KOPT-K1 (cell line): ENCODE data around the gene COQ10A.

Experiments
- H3K27ac ChIP-seq: fragments of 200-600 bp; sonication (generic); 2 replicates; pipeline ENCODE4 v1.5.1; 2016; ENCODE audit warnings: antibody characterized with exemption, mild to moderate bottlenecking, low read depth, low read length; ENCODE audit not compliant: poor library complexity, severe bottlenecking
- H3K36me3 ChIP-seq: fragments of 200-600 bp; sonication (generic); 2 replicates; pipeline ENCODE4 v1.5.1; 2017; ENCODE audit warnings: antibody characterized with exemption, mild to moderate bottlenecking, low read length, moderate library complexity; ENCODE audit not compliant: insufficient read depth
- H3K9me3 ChIP-seq: fragments of 200-600 bp; sonication (generic); 2 replicates; pipeline ENCODE4 v1.5.1; 2017; ENCODE audit warnings: antibody characterized with exemption, low read length, mild to moderate bottlenecking; ENCODE audit not compliant: insufficient read depth, poor library complexity, severe bottlenecking

Gene COQ10A

DNA sequence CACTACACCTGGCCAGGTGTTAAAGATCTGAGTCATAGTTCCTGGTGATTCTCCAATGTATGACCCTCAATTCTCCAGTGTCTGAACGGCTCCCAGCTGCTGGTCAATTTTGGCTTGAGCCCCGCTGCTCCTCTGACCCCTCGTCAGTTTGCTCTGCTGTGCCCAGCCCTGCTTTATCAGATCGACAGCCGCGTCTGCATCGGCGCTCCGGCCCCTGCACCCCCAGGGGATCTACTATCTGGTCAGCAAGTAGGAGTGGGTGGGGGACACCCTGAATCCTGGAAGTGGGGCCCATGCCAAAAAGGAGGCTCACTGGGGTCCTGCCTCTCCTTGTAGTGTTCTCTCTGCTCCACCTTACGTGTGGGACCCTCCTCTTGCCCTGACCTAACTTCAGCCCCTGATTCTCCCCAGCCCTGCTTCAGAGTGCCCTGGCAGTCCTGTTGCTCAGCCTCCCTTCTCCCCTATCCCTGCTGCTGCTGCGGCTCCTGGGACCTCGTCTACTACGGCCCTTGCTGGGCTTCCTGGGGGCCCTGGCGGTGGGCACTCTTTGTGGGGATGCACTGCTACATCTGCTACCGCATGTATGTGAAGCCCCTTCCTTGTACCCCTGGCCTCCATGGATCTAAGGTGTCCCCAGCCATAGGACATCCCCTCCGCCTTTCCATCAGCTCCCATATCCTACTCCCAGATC is 31.9 kb upstream of the COQ10A start:
- Histone ChIP-seq H3K36me3 (peaks cover 35% of the 10 kb centered on the region), H3K9me3 (no peaks in the 10 kb centered on the region), H3K27ac (no peak overlapping the region)

DNA sequence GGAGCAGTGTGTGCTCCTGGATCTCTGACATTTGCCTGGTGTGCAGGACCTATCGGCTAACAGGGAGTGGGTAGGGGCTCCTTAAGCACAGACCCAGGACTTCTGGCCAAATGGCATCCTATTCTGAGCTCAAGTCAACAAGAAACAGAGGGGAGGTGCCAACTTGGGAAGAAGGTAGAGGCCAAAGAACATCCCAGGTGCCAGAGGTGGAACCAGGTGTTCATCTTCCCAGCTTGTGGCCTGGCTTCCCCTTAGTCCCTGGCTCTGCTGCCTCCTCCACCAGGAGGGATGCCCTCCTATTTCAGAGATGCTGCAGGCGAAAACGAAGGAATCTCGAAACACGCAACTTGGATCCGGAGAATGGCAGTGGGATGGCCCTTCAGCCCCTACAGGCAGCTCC is 30.7 kb upstream of the COQ10A start:
- peaks cover 47% of the 10 kb centered on the region for H3K36me3 ChIP-seq
- no peaks in the 10 kb centered on the region for H3K9me3 ChIP-seq
- no peak overlapping the region for H3K27ac ChIP-seq

DNA sequence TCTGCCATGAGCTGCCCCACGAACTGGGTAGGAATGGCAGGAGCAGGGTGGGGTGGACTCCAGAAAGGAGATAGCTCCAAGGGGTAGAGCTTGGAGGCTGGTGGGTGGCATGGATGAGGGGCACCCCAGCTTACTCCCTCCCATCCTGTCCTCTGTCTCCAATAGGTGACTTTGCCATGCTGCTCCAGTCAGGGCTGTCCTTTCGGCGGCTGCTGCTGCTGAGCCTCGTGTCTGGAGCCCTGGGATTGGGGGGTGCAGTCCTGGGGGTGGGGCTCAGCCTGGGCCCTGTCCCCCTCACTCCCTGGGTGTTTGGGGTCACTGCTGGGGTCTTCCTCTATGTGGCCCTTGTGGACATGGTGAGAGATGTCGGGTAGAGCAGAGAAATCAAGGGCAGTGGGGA is 29.8 kb upstream of the COQ10A start:
- Histone ChIP-seq H3K9me3 (no peaks in the 10 kb centered on the region), H3K36me3 (peaks cover 56% of the 10 kb centered on the region), H3K27ac (no peak overlapping the region)

DNA sequence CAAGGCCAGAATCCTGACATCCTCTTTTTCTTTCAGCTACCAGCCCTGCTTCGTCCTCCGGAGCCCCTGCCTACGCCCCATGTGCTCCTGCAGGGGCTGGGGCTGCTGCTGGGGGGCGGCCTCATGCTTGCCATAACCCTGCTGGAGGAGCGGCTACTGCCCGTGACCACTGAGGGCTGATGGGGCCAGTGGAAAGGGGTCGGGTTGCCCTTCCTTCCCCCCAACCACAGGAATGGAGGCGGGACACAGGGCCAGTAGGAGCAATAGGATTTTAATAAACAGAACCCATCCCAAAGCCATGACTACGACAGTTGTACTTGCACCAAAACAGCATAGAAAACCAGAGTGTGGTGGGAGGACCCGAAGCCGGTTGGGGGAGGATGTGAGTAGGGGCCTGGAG is 29.2 kb upstream of the COQ10A start:
- H3K36me3 ChIP-seq = peaks cover 61% of the 10 kb centered on the region
- no peaks in the 10 kb centered on the region for H3K9me3 ChIP-seq
- H3K27ac ChIP-seq = no peak overlapping the region

DNA sequence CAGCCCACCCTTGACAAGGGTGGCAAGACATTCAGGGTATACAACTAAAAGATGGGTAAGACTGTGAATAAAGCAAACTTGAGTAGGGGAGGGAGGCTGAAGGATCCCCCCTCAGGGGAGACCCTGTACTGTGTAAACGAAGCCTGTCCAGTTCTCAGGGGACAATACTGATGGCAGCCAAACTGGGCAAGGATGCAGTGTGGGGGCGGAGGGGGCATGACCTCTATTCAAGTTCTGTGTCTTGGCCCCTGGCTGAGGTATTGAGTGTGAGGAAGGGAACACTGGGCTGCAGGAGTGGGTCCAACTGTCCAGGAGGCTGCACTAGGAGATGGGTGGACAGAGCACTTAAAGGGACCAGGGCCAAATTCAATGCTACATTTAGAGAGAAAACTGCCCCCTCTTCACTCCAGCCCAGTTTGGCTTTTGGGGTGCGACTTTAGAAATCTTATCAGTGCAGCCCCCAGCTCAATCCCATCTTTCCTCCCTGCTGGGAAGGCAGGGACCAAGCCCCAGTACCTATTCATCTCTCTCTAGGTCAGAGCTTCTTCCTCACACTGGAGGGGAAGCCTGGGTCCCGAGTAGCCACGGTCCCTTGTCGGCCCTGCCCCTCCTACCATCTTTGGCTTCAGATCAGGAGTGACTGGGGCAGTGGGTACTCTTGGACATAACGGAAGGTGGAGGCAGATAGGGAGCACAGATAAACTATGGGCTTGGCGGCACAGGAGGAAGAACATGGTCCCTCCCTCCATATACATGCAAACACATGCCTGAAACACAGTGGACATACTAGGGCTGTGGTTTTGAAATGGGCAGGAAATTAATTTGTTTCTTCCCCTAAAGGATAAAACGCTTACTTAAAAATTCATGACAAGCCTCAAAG is 25.1 kb upstream of the COQ10A start:
- Histone ChIP-seq H3K27ac (no peak overlapping the region), H3K36me3 (peaks cover 92% of the 10 kb centered on the region), H3K9me3 (no peaks in the 10 kb centered on the region)

DNA sequence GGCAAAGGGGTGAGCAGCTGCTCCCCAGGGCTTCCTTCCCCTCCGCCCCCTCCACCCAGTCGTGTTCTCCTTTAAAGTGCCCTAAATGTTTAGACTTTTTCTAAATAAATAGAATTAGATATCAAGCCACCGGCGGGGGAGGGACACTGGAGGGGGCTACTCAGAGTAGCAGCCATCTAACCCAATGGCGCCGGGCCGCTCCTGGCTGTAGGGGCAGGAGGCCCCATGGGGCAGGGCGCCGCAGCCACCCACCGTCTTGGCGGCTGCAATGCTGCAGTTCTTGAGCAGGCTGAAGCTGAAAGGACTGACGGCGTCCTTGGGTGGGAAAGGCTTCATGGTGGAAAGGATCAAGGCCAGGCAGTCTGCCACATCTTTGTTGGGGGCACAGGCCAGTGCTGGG is 23.8 kb upstream of the COQ10A start:
- peaks cover 94% of the 10 kb centered on the region for H3K36me3 ChIP-seq
- no peaks in the 10 kb centered on the region for H3K9me3 ChIP-seq
- no peak overlapping the region for H3K27ac ChIP-seq

DNA sequence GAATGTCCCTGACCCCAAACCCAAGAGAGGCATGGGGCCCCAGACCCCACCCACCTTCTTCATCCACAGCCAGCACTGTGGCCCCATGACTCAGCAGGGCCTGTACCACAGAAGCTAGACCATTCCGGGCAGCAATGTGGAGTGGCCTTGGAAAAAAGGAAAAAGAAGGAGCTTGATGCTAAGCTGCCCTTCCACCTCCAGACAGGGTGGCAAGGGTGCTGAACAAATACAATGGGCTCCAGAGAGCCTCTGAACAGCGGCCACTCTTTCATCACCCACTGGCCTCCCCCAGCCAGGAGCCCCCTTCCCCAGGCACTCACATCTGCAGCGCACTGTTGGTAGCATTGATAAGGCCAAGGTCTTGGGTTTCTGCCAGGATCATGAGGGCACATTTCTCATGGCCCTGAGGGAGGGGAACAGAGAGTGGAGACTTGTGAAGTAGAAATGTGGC is 23.0 kb upstream of the COQ10A start:
- Histone ChIP-seq H3K27ac (no peak overlapping the region), H3K36me3 (peaks cover 99% of the 10 kb centered on the region), H3K9me3 (no peaks in the 10 kb centered on the region)

DNA sequence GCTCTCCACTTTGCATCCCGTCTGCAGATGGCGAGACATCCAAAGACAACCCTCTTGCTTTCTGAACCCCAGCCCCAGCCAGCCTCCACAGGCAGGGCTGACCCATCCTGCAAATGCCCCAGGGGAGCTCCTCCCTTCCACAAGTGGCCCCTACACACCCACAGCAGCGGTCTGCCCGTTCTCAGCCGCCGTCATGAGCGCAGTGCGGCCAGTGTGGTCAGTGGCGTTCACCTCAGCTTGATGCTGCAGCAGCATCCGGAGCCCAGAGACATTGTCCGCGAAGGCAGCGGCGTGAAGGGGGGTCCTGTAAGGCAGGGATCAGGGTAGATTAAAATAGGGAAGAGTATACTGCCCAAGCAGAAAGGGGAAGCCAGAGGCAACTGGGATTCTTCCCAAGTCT is 22.2 kb upstream of the COQ10A start:
- Histone ChIP-seq H3K36me3 (peaks cover 99% of the 10 kb centered on the region), H3K9me3 (no peaks in the 10 kb centered on the region), H3K27ac (no peak overlapping the region)

DNA sequence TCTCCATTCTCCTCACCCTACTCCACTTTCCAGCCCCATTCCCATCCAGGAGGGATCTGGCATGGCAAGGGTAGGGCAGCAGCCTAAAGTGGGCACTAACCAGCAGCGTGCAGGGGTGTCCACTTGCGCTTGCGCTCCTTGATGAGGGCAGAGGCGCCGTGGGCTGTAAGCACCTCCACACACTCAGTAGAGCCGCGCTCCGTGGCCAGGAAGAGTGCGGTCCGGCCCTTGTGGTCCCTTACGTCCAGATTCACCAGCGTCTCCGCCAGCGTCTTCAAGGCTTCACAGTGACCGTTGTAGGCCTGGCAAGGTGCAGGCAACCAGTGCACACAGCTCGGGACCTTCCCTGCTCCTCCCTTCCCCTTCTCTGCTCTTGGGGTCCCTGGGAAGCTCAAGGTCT is 18.8 kb upstream of the COQ10A start:
- H3K27ac ChIP-seq = no peak overlapping the region

DNA sequence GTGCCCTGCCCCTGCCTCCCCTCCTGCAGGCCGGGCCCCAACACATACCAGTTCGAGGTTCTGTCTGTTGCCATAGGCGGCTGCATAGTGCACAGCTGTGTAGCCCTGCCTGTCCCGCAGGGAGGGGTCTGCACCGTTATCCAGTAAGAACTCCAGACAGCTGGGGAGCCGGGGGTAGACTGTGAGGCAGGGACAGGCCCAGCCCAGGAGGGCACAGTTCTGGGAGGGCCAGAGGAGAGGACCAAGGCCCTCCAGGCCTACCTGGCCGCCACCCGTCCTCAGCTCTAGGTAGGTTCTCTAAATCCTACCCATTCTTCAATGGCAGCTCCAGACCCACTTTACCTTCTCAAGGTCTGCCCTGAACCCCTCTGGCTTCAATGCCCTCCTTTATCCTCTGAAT is 18.0 kb upstream of the COQ10A start:
- Histone ChIP-seq H3K9me3 (no peaks in the 10 kb centered on the region), H3K27ac (no peak overlapping the region), H3K36me3 (peaks cover 97% of the 10 kb centered on the region)

More for the DNA sequence above, 18.8 kb upstream of the COQ10A start:
- peaks cover 97% of the 10 kb centered on the region for H3K36me3 ChIP-seq
- H3K9me3 ChIP-seq = no peaks in the 10 kb centered on the region

DNA sequence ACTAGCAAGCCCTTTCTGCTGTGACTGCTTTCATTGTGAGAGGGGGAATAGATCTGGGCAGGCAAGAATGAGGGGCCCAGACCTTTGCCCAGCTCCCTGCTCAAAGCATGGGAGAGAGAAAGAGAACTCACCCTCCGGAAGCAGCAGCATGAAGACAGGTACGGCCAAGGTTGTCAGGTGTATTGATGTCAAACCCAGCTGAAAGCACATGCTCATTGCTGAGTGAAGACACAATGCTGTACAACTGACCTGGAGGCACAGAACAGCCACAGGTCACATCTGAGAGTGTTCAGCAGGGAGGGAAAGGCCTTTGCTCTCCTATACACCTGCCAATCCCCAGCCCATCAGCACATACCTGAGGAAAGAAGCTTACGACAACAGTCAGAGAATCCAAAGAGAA is 14.1 kb upstream of the COQ10A start:
- Histone ChIP-seq H3K27ac (no peak overlapping the region), H3K9me3 (no peaks in the 10 kb centered on the region), H3K36me3 (peaks cover 92% of the 10 kb centered on the region)

DNA sequence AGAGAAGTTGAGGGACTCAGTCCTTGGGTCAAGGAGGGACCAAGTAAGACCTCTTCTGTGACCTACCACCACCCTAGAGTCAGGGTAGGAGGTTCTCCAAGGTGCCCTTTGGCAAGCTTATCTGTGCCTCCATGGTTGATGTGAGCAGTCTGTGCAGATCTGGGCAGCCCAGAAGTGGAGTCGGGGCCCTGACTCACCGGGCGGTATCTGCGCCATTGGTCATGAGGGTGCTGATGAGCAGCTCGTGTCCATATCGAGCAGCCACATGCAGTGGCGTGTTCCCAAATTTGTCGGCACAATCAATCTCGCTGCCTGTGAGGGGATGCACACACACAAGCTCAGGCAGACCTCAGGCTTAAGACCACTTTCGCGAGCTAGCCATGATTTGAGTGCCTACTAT is 13.7 kb upstream of the COQ10A start:
- H3K27ac ChIP-seq = no peak overlapping the region
- H3K36me3 ChIP-seq = peaks cover 88% of the 10 kb centered on the region
- no peaks in the 10 kb centered on the region for H3K9me3 ChIP-seq

DNA sequence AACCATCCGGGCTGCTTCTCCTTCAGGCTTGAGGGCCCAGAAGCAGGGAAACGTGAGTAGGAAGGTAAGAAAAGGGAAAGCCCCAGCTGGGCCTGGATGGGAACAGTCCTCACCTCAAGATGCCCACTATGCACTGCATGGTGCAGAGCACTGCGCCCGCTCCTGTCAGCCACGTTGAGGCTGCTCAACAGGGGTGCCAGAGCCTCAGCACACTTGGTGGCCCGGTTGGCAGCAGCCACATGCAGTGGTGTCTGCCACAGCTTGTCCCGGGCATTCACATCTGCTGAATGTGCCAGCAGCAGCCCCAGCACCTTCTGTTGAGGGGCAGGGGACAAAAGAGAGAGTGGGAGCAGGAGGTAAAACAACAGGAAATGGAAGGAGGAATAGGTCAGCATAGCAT is 11.1 kb upstream of the COQ10A start:
- peaks cover 62% of the 10 kb centered on the region for H3K36me3 ChIP-seq
- no peak overlapping the region for H3K27ac ChIP-seq
- H3K9me3 ChIP-seq = no peaks in the 10 kb centered on the region

DNA sequence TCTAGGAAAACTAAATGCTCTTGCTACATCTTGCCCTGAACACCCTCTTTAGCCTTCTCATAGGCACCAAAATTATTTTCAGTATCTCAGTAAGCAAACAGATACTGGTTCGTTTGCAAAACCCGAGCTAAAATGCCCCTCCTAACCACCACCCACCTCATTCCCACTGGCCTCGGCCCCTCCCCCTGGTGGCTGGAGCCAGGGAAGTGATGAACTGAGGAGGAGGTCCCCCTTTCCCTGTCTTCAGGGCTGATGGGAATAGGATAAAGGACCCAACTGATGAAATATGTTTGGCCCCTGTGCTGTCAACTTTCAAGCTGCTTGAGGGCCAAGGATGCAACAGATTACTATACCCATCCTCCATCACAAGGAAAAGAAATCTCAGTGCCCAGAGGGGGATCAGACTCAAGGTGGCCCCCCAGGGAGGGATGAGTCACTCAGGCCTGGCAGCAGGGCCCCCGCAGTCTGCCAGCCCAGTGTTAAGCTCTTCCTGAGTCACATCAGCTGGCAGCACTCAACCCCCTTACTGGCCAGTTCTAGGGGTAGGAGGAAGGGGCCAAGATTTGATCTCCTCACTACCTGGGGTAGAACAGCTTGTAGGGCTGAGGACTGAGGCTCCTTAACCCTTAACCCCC is 10.3 kb upstream of the COQ10A start:
- Histone ChIP-seq H3K9me3 (no peaks in the 10 kb centered on the region), H3K36me3 (peaks cover 56% of the 10 kb centered on the region), H3K27ac (no peak overlapping the region)

DNA sequence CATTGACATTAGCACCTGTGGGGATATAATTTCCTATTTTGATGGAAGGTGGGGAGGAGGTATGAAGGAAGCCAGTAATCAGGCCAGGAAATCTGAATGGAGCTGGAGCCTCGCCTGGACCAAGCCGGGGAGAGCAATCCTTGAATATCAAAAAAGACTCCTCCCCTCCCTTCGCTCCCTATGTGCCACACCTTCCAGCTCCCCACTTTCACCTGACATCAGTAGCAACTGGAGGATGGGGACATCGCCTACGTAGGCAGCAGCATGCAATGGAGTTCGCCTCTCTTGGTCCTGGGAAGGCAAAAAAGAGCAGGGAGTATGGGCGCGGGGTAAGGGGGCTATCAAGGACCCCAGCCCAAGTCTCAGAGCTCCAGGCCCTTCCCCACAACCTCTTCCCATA is 9.7 kb upstream of the COQ10A start:
- Histone ChIP-seq H3K9me3 (no peaks in the 10 kb centered on the region), H3K36me3 (peaks cover 50% of the 10 kb centered on the region), H3K27ac (peak overlapping the region; percentile 81)
